Renal pelvis (tissue), 4 donors: ENCODE data around the gene YARS1. TPM values are rescaled to one million over a fixed set of nuclear protein-coding genes. Genes with fewer than 3 reads are reported as not detected.

Source experiments
- DNase-seq: peaks from one replicate; pipeline ENCODE4 v3.0.0-alpha.2; 2013
- polyA plus RNA-seq, 3 donors: library from polyadenylated mRNA; unstranded; fragments of 120-200 nt; gene quantifications; one replicate each; pipeline ENCODE4 v1.2.1, GENCODE V29; 2013; ENCODE audit not compliant: insufficient read length in 3 of 3

Gene YARS1
- polyA plus RNA-seq, 3 donors: 55.7 to 65.3 (median 62.2) TPM

DNA sequence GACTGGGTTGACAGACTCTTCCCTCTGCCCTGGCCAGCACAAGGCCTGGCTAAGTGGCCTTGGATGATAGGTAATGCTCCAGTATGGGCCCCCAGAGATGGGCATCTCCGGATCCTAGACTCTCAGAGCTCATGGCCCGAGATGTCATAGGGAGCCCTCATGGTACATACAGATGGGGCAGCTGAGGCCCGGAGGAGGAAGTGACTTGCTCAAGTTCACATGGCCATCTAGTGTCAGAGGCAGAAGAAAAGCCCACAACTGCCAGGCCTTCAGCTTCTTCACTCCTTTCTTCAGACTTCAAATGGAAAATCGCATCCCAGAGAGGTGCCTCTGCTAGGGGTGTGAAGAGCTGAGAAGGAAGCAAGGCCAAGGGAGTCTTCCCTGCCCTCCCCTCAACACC is 67.8 kb downstream of the YARS1 start:
- no peak for DNase-seq

DNA sequence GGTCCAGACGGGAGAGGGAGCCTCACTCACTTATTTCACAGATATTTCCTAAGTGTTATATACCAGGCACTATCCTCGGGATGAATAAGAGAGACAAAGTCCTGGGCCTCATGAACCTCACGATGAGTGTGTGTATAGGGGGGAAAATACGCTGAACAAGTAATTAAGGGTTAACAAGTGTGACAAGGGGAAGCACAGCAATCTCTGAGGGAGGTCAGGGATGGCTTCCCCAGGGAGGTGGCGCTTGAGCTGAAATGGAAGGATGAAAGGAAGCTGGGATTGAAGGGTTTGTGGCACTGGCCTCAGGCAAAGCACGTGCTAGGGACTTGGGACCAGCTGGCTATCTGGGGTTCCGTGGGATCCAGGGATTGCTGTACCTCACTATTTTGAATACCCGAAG is 68.2 kb downstream of the YARS1 start:
- no peak for DNase-seq

DNA sequence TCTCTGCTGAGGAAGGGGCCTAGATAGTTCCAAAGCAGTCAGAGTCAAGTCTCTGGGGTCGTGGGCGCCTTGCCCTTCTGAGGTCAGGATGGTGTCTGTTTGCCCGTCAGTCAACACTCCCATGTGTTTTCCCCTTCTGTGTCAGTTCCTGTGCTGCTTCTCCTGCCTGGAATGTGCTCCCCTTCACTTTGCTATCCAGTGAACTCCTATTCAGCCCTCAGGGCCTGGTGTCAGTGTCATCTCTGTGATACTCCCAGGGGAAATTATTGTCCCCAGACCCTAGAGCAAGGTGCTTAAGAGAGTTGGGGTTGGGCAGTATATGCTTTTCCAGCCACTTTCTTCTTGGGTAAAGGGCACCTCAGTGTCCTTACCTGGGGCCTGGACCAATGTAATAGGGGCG is 68.8 kb downstream of the YARS1 start:
- no peak for DNase-seq

DNA sequence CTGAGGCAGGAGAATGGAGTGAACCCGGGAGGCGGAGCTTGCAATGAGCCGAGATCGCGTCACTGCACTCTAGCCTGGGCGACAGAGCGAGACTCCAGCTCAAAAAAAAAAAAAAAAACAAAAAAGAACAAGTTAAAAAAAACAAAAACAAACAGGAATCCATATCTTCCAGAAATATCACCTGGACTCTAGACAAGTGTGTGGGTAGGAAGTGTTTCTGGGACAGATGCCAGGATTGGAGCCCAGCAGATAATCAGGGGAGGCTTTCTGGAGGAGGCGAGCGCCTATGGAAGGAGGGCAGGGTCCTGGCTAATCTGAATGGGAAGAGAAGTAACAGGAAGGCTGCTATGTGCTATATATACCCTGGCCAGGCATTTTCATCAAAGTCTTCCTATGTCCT is 71.0 kb downstream of the YARS1 start:
- DNase-seq: no peak

DNA sequence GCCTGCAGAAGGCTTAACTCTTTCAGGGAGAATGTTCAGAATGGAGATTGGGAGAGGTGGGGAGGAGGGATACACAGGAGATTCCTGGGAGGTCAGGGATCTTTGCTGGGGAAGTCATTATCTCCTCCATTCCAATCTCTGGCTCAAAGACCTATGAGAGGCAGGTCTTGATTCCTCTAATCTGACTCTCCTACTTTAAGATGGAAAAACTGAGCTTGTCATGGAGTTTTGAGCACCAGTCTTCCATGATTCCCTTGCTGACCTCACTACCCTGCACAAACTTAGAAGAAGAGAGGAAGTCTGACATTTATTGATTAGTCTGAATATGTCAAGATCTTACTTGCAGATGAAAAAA is 73.1 kb downstream of the YARS1 start:
- DNase-seq: no peak

DNA sequence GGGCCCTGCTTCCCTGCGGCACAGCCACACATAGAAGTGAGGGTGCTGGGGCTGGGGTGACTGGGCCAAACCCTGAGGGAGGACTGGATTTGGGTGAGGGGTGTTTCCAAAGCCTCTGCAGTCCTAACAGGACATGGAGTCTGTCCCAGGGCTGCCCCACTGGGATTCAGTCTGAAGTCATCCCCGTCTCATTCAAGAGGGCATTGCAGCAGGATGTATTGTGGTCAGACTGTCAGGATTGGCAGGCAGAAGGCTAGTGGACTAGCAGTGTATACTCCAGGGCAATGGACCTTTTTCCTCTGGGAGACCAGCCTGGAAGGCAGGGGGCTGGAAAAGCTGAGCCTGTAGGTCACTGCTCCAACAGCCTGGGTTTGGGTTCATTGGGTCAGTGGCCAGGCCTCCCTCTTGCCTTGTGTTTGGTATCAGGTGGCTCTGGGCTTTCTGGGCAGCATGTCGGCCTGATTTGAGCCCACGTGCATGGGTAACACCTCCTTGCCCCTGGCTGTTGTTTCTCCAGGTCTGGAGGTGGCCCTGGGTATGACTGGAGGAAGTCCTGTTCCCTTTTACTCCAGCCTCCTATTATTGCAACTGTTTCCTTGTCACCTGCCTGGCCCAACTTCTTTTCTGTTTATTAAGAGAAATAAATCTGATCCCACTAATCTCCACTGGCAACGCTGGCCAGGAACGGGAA is 73.6 kb downstream of the YARS1 start:
- no peak for DNase-seq

DNA sequence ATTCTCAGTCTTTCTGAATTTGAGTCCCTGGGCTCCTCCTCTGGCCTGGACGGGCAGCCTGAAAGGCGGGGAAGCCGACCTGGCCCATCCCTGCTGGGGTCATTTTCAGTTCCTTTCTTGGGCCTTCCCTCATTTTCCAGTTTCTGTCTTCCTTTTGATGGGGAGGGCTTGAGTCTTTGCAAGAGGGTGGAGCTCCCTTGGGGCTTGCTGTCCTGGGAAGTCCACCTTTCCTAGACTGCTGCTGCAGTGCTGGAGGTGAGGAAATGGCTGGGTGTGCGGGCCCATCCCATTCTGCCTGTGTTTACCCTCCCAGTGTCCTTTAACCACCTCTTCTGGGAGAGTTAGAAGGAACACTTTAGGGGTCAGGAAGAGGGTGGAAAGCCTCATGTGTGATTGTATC is 74.2 kb downstream of the YARS1 start:
- no peak for DNase-seq

DNA sequence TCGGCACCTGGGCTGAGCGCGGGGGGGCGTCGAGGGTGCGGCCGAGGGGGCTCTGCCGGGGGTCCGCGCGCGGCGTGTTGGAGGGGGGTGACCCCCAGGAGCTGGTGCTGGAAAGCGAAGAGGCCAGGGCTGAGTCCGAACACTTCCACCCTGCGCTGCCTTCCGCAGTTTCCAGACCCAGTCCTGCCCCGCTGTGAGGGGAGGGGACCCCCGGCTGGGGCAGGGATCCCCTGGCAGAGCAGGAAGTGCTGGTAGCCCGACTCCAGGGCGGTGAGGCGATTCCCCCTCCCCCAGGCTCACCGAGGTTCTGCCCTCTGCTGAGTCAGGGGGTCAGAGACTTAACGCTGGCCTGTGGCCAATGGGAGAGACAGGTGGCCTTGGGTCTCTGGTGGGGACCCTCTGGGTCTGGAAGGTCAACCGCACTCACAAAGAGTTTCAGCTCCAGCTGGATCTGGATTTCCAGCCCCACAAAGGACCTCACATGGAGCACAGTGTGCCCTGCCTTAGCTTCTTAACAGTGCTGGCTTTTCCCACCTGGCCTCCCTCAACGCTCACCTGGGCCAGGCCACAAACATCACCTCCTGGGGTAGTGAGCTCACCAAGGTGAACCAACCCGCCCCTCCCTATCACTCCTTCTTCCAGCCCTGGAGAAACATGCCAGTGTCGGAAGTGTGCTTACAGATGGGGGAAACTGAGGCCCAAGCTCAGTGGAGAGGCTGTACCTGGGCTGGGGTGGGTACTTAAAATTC is 74.8 kb downstream of the YARS1 start:
- no peak for DNase-seq

DNA sequence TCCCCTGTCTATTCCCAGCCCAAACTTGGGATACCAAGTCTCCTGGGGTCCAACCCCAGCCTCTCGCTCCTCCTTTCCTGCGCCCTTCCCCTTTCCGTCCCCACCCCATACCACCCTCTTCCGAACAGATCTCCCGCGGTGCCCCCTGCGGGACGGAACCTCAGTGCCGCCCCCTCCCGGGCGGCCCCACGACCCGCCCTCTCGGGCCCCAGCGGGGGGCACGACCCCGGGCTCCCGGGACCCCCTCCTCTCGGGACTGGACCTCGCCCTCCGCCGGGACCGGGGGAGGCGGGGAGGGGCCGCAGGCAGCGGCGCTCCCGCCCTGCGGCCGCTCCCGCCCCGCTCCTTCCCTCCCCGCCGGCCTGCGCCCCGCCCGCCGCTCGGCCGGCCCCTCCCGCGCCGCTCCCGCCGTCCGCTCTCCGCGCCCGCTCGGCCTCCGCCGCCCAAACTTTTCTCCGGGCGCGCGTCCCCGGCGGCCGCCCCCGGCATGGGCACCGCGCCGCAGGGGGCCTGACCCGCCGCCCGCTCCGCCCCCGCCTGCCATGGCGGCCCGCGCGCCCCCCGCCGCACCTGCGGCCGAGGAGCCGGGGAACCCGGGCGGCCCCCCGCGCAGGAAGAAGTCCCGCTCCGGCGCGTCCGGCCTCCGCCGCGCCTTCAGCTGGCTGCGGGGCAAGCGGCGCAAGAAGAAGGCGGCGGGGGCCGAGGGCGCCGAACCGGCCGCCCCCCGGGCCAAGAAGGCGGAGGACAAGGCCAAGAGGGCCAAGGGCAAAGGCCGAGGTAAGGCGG is 75.6 kb downstream of the YARS1 start:
- DNase-seq: no peak

DNA sequence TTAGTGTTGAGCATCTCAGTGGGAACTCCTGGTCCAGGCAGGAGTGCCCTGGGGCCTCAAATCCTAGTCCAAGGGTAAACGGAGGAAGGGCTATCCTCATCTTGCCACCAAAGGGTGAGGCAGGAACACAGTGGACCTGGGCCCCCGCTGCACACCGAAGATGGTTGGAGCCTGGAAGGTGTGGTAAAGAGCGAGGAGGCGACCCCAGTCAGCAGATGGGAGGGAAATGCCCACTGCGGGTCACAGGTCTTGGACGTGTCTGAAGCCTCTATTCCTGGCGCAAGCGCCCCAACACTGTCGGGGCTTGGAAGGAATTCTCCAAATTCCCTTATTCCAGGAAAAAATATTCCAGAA is 76.1 kb downstream of the YARS1 start:
- no peak for DNase-seq

DNA sequence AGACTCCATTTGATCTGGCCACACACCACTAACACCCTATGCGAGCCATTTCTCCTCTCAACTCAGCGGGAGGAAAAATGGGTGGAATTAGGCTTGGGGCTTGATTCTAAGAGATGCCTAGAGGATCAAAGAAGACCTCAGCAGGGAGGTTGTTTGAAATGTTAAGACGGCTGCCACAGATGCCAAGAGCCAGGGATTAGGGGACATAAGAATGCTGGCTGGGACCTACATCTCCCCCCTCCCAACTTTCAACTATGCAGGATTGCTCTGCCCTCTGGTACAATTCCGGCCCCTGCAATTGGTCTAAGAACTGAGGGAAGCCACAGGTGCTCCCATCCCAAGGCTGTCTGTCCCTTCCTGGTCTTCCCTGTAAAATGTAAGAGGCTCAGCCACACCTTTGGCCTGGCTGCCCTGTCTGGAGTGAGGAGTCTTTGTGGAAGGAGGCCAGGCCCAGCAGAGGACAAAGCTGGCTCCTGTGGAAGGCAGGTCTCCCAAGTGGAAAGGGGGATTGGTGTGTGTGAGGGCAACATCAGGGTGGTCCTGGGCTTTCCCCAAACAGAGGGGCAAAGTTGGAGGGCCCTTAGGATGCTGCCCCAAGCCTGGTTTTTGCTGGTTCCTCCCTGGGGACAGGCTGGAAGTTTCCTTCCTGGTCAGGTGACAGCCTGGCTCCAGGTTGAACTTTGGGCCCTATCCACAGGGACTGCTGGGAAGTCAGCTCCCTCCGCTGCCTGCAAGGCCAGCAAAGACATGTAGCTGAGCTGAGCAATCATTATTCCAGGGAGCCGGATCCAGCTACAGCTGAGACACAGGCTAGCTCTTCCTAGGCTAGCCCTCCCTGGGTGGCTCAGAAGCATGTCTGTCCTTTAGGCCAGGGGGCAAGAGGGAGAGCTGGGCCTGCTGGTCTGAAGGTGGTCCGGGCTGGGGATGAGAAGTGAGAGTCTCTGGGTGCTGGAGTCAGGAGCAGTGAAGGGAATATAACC is 80.1 kb downstream of the YARS1 start:
- DNase-seq: no peak

DNA sequence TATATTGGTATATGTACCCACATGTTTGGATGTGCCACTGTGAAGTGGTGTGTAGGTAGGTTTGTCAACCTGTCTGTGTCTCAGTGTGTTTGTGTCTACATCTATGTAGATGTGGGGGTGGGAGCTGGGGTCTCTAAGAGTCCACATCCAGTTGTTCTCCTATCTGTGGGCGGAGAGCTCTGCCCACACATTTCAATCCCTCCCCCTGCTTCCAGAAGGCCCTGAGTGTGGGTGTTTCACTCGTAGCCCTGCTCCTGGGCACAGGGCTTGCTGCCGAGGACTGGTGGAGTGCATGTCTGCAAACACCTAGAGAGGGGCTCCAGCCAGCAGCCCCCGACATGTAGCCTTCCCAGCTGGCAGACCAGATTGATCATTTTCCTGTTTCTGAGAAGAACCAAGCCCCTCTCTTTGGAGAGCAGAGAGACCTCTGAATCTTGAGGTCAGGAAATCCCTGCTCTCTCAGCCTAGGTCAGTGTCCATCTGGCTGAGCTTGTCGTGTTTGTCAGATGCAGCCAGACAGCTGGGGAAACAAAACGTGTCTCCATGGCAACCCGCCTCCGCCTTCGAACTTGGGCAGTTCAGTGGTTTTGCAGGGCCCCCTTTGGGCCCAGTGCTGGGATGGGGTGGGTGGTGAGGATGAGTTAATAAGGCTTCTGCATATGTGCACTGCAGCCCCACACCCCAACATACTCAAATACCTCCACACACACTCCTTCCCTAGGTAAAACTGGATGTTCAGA is 83.4 kb downstream of the YARS1 start:
- DNase-seq: no peak

DNA sequence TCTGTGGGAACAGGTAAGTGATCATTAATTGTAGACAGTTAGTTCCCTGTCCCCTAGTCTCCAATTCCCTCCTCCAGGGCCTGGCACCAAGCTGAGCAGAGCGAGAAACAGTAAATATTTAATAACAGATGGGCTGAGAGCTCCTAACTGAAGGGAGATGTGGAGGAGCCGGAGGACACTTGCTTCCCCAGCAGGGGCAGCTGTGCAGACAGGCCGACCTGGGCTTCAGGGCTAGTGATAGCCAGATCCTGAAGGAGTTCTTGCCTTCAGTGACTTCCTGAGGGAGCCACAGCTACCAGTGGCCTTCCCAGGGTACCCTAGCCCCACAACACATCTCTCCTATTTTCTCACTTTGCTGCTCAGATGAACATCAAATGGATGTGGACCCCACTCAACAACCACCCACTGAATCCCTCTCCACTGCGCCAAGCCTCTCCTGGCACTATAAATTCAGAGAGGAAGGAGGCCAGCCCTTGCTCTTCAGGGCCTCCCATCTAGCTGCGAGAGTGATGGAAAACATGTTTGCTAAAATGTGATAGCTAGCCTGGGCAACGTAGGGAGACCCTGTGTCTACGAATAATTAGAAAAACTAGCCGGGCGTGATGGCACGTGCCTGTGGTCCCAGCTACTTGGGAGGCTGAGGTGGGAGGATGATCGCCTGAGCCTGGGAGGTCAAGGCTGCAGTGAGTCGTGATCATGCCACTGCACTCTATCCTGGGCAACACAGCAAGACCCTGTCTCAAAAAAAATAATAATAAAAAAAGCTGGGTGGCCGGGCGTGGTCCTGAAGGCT is 87.7 kb downstream of the YARS1 start:
- no peak for DNase-seq

DNA sequence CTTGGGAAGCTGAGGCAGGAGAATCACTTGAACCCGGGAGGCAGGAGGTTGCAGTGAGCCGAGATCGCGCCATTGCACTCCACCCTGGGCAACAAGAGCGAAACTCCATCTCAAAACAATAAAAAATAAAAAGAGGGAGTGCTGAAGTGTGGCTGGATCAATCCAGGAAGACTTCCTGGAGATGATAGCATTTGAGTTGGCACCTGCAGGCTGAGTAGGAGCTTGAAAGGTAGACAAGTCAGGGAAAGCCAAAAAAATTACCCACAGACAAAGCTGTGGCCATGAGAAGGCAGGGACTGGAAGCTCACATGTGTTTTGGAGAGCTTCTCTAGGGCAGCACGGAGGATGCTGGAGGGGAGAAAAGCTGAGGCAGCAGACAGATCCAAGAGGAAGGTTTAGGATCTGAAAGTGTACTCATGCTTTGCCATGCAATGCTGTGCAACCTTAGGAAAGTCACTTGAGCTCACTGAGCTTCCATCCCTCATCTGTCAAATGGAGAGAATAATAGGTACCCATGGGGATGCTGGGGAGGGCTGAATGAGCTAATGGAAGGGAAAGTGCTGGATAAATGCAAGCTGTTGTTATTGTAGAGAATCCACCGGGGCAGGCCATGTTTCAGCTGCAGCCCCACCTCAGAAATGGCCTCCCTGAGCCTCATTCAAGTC is 88.6 kb downstream of the YARS1 start:
- no peak for DNase-seq

DNA sequence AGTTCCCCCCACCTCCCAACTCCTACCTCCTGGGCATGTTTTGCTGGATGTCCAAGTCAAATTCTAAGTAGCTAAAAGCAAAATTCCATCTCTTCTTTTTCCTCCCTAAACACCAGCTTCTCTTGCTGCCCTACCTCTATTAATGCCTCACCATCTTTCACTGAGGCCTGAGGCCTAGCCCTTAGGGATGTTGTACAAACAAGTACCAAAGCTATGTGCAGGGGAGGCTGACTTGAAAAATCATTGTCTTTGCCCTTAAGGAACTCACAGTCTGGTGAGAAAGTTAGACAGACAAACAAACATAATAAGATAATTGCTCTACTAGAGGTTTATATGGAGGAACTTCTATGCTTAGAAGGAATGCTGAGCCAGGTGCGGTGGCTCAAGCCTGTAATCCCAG is 89.3 kb downstream of the YARS1 start:
- no peak for DNase-seq

DNA sequence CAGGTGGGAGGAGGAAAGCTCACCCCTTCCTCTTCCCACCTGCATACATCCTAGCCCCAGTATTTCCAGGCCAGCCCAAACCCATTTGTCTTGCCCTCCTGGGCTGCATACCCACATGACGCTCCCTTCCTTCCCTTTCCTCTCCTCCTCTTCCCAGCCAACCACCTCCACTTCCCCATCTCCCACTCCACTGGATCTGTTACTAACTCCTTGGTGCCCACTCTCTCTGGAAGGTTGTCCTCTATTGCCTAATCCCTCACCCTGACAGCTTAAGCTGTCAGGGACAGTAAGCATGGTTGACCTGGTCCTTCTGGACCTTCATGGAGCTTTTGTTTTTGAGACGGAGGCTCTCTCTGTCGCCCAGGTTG is 91.6 kb downstream of the YARS1 start:
- no peak for DNase-seq
